HG03571 (cell line): ENCODE data around the gene TBCD.

ENCODE experiments used
- ATAC-seq: cut with Tn5 transposase; IDR thresholded peaks from one replicate; pipeline ENCODE4 v1.9.1; 2021; ENCODE audit not compliant: unreplicated experiment

Gene TBCD

DNA sequence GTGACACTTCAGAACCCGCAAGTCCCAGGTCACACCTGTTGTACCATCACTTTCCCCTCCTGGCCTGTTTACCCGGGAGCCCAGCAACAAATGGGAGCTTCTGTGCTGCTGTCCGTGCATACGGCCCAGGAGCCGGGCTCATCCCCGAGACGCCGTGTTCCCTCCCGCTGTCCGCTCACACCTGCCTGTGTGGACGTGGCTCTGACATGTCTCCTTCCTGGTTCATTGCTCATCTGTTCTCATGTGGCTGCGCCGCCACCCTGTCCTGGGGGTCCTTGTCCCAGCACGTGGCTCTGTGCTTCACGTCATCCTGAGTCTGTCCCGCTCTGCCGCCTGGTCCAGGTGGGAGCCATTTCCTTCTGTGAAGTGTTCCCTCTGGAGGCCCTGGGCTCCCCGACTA, 37.9 kb downstream of the TBCD start:
- ATAC-seq, result no peak

DNA sequence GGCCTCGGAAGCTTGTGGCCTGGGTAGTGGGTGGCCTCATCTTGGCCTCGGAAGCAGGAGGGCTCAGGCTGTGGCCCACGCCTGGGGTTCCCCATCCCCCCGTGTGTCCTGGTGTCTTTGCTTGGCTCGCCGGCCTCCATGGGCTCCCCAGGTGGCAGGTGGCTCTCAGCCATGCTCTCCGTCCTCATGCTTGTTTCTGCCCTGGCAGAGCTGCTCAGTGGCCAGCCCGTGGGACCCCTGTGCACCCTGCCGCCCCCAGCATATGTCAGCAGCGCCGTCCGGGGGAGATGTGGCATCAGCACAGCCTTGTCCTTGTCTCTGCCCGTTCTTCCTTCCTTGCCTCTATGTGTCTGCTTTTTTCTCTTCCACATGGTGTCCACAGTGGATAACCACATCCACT, 38.5 kb downstream of the TBCD start:
- ATAC-seq, result no peak

DNA sequence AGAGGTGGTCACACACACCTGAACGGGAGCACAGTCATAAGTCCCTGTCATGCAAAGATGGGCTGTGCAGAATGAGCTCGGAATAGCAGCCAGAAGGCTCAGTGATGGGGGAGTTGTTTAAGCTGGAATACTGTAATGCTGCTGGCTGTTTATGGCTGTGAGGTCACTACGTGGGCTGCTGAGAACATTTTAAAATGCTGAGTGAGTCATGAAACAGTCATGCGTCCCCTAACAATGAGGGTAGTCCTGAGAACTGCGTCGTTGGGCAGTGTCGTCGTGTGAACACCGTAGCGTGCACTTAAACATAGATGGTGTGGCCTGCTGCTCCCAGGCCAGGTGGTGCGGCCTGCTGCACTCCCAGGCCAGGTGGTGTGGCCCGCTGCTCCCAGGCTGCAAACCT, 39.7 kb downstream of the TBCD start:
- no peak for ATAC-seq

DNA sequence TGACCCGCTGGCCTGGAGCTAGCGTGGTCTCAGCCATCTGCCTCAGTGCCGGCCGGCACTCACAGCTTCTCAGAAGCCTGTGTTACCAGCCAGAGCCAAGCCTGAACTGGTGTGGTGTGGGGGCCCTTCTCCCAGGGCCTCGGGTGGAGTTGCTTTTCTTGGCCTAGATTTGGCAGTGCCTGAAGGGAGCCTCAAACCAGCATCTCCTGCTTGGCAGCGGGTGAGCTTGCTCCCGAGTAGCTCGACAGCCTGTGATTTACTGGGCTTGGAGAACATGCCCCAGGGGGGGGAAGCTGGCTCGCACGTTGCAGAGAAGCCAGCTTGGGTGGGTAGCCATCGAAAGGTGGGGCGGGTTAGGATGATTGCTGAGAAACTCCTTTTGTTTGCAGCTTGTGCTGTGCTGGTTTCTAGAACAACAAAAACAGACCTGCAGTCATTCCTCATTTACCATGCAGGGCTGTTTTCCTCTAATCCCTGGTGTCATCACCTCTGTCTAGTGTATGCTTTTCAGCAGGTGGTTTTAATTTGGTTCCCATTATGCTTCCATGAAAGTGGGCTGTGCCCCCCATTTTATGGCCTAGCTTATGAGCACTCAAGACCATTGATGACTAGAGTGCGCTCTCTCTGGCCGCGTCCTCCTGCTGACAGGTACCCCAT, 42.2 kb downstream of the TBCD start:
- ATAC-seq, result no peak

DNA sequence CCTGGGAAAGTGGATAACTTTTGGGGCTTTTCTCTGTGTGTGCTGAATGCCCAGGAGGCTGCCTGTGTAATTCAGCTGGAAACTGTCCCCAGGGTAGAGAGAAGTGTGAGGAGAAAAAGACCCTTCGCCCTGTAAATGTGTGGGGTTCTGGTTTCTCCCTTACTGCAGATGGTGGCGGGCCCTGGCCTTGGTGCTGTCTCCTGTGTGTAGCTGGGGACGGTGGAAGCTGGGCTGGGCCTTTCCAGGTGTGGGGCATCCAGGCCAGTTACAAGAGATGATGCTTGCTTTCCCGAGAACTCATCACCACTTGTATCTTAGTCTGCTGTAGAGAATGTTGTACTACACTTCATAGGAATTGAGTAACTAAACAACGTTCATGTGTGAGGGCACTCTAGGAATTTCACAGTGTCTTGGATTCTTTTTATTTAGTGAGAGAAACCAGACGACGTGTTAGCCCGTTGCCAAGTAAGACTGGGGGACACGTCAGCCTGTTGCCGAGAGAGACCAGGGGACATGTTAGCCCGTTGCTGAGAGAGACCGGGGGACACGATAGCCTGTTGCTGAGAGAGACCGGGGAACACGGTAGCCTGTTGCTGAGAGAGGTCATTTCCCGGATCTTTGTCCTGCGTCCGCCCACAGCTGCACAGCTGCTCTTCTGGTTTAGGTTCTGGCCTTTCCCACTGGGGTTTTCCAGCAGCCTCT, 43.1 kb downstream of the TBCD start:
- ATAC-seq, result no peak

DNA sequence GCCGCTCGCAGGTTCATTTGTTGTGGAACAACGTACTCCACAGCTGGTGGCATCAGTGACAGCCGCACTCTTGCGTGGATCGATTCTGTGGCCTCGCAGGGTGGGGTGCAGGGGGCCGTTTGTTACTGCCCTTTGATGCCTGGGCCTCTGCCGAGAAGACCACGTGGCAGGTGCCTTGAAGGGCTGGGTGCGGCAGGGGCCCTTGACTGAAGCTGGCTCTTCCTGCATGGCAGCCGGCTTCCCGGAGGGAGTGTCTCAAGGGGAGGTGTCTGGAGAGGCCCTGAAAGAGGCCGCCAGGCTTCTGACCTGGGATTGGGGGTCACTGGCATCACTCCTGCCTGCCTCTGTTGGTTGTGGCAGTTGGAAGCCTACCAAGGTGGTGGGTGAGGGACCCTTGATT, 43.8 kb downstream of the TBCD start:
- no peak for ATAC-seq

DNA sequence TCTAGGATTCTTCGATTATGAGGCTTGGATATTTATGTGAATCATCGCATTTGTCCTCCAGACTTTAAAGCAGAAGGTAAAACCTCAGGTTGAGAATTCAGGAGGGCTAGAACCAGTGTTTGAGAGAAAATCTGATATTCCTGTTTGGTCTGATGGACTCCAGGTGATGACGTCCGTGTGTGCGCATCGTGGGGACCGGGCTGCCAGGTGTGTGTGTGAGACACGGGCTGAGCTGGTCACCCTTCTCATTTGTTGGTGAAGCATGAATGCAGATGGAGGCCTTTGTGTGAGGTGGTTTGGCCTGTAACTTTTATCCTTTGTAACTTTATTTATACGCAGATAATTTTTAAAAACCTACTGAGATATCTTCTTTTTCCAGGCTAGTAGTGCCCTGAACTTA, 45.2 kb downstream of the TBCD start:
- no peak for ATAC-seq

DNA sequence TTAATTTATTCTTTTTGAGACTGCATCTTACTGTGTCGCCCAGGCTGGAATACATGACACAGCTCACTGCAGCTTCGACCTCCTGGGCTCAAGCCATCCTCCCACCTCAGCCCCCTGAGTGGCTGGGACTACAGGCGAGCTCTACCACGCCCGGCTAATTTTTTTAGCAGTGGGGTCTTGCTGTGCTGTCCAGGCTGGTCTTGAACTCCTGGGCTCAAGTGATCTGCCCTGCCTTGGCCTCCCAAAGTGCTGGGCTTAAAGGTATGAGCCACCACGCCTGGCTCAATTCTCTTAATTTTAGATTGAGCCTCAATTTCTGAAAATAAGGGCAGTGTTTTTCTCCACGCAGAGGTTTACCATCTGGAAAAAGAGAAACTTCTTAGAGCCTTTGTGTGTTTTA, 46.9 kb downstream of the TBCD start:
- no peak for ATAC-seq

DNA sequence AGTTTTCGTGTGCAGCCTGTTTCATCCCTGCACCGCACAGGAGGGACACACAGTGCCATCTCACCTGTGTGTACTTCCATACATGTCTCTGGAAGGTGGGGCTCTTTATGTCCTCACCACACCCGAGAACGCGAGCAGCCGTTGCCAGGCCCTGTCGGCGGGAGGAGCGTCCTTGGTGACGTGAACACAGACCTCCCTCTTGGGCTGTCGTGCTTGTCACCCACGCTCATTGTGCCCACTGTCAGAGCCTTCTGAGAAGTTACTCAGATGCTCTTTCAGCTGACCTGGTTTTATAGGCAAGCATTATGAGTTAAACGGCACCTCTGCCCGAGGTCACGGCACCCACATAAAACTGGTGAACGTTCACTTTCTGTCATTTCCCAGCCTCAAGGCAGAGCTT, 47.7 kb downstream of the TBCD start:
- no peak for ATAC-seq

DNA sequence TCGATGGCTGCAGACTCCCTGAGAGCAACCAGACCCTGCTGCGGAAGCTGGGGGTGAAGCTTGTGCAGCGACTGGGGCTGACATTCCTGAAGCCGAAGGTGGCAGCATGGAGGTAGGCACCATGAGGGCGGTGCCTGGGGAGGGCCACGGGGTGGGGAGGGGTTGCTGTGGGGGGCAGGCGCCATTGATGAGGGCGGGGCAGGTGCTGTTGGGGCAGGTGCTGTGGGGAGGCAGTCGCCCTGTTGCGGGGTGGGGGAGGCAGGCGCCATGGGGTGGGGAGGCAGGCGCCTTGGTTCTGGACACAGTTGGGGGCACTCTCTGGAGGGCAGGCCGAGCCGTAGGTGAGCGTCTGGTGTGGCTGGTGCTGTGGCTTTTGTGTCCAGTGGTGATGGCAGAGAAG, 49.0 kb downstream of the TBCD start:
- no peak for ATAC-seq

DNA sequence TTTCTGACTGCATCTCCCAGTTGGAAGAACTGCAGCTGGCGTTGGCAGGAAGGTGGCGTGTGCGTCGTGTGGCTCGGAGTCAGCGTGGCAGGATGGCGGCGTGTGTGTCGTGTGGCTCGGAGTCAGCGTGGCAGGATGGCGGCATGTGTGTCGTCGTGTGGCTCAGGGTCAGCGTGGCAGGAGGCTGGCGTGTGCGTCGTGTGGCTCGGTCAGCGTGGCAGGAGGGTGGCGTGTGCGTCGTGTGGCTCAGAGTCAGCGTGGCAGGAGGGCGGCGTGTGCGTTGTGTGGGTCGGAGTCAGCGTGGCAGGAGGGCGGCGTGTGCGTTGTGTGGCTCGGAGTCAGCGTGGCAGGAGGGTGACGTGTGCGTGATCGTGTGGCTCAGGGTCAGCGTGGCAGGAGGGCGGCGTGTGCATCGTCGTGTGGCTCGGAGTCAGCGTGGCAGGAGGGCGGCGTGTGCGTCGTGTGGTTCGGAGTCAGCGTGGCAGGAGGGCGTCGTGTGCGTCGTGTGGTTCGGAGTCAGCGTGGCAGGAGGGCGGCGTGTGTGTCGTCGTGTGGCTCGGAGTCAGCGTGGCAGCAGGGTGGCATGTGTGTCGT, 49.6 kb downstream of the TBCD start:
- ATAC-seq, result no peak

DNA sequence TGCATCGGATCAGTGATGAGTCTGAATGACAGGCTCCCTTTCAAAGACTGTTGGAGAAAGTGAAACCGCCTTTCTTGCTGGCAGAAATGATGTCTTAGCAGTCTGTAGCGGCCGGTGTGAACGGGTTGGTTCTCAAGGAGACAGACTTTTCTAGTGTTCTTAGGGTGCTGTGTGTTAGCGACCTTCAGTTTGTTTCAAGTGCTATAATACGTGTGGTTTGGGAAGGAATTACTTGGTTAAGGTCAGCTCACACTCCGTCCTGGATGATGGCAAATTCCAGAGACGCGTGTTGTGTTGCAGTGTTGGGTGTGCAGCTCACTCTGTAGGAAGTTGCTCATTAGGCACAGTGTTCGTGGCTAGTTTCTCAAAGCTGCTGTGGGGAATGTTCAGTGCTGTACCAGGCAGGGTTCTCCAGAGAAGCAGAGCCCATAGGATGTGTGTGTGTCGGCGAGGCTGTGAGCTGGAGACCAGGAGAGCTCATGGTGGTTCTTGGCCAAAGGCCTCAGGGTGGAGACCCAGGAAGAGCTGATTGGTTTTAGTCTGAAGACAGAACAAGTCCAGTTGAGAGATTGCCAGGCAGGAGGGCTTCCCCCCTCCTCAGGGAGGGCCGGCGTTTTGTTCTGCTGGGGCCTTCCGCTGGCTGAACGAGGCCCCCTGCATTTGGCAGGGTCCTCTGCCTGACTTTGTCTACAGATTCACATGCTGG, 50.4 kb downstream of the TBCD start:
- ATAC-seq, result no peak

DNA sequence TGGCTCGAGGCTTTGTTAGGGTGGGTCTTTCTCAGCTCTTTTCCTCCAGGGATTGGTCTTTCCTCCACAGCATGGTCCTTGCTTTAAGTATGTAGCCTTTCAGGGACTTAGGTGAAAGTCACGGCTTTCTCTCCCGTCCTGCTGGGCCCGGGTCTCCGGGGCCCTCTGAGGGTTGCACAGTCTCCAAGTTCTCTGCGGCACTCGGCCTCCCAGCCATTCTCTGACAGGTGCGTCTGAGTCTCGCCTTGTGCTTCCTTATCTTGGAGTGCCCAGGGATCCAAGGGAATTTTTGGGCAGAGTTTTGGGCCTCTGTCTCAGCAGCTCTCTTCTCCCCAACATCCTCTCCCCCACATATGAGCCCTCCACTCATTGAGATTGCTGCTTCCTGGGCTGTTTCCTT, 51.3 kb downstream of the TBCD start:
- no peak for ATAC-seq

DNA sequence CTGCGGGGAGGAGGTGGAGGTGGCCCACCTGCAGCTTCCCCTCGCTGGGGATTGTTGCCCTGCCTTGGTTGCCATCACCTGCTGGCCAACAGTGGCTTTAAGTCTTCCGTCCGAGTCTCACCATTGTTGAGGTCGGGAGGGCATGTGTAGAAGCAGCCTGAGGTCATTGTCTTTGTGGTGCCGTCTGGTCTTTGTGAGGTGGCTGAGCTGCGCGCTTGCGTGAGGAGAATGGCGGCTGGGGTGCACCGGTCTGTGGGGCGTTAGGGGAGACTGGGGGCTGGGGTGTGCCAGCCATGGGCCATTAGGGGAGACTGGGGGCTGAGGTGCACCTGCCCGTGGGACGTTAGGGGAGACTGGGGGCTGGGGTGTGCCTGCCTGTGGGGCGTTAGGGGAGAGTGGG, 51.7 kb downstream of the TBCD start:
- no peak for ATAC-seq

DNA sequence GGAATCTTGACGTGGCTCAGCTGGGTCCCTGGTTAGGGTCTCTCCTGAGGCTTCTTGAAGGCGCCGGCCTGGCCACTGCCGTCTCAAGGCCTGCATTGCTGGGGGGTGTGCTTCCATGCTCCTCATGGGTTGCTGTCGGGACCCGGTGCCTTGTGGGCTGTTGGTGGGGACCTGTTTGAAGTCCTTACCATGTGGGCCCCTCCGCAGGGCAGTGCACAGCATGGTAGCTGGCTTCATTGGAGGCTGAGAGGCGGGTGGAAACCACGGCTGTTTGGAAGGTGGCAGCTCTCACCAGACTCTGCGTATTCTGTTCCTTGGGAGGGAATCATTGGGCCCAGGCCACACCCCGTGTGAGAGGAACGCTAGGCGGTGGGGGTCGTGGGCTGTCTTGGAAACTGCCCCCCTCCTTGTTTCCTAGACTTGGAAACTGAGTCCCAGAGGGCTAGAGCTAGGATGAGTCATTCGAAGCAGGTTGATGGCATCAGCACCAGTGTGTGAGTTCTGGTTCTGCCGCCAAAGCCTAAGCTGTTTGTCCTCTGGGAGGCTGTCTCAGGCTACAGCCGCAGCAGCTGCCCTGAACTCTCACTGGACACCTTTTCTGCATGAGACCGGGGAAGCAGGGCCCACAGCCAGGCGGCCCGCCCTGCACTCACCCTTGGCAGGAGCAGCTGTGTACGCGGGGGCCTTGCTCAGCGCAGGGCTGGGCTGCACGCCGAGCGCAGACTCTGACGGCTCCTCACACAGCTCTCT, 52.8 kb downstream of the TBCD start:
- no peak for ATAC-seq

DNA sequence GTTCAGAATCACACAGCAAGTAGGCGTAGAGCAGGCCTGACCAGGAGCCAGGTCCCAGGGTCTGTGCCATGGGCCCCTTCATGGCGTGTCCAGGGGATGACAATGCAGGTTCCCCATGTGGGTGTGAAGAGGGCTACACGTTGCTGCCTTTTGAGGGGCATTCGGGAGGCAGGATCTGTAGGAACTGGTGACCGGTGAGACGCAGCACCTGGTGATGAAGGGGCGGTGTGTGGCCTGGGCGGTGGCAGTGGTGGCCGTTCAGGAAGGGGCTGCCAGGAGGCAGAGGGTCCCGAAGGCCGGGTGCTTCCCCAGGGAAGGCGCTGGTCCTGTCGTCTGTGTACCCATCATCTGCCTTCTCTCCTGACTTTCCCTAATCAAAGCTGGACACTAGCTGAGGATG, 53.4 kb downstream of the TBCD start:
- no peak for ATAC-seq

DNA sequence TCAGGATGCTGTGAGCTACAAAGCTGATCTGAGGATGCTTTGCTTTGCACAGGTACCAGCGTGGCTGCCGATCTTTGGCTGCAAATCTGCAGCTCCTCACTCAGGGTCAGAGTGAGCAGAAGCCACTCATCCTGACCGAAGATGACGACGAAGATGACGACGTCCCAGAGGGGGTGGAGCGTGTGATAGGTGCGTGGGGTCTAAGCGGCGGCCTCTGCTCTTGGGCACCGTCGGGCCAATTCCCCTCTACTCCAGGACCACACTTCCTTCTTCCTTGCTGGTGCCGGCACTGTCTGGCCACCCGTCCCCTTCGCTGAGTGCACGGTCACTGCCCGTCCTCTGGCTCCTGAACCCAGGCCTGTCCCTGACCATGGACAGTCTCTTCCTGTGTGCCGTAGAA, 54.0 kb downstream of the TBCD start:
- ATAC-seq, result no peak

DNA sequence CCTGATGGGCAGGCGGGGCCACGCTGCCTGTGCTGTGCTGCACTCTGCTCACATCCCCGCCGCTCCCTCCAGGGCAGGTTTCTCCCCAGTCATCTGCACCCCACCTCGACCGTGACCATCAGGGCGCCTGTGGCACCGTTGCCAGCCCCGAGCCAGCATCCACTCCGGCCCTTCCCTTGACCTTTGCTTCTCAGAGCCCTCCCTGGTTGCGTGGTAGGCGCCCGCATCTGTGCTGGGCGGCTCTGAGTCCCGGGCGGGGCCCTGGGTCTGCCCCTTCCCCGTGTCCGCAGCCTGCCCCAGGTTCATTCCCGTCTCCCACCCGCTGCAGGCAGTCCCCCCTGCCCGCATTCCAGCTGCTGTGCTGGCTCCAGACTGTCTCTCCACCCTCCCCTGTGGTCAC, 54.8 kb downstream of the TBCD start:
- no peak for ATAC-seq

DNA sequence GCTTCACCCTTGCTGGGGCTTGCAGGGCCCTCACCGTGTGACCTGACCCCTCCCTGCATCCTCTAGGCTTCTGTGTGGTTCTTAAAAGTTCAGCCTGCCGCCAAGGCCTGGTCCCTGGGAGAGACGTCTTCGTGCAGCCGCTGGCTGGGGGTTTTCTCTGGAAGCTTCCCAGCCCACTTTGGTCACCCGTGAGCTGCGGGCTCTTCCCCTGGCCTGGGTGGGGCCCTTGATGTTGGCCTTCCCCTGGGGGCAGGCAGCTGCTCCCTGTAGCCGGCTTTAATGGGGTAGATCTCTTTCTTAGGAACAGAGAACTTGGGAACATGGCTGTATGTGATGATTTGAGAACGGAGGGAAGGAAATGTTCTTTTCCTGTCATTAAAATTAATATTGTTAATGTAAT, 55.2 kb downstream of the TBCD start:
- no peak for ATAC-seq

DNA sequence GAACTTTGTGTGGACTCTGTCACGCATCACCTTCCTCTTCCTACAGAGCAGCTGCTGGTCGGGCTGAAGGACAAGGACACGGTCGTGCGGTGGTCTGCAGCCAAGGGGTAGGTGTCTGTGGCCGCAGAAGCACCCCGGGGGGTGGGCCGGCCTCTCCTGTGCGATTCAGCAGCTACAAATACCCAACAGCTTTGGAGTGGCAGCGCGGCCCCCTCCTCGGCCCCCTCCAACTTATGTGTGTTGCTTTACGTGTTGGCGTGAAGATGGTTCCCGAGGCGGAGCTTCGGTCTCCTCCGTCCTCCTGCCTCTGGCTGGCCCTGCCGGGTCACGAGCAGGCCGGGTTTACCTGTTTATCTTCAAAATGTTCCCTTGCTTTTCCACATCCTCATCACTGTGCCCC, 55.7 kb downstream of the TBCD start:
- no peak for ATAC-seq

DNA sequence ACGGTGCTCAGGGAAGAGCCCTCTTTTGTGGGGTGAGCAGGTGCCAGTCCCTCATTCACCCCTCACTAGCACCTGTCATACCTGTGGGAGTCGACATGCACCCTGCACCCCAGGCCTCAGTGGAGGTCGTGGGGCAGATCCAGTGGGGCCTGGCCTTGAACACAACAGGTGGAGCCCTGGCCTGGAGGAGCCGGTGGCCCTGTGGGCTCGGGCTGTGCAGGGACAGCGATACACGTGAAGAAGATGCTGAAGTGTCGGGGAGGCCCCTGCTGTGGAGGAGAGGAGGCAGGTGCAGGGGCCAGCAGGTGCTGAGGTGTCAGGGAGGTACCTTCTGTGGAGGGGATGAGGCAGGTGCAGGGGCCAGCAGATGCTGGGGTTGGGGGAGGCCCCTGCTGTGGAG, 56.1 kb downstream of the TBCD start:
- ATAC-seq, result no peak
